K562 (cell line): Measurements from ENCODE around the gene PRKG1. TPM values are rescaled to one million over a fixed set of nuclear protein-coding genes. Genes with fewer than 3 reads are reported as not detected.

Experiments
- ETV6 ChIP-seq, 3 experiments: fragments of 150-350 bp in 1 of 3; sonication (generic) in 1 of 3; formaldehyde crosslinking in 1 of 3; IDR thresholded peaks; 2 replicates each; pipeline versions ENCODE4 v1.6.1 to v1.8.0; 2014 to 2022; ENCODE audit warnings: borderline replicate concordance in 2 of 3, low read depth in 2 of 3, antibody characterized with exemption in 1 of 3, low read length in 1 of 3, mild to moderate bottlenecking in 1 of 3, missing genetic modification reagents in 1 of 3
- HNRNPH1 ChIP-seq: fragments of 200-400 bp; formaldehyde crosslinking; optimal IDR thresholded peaks from 2 replicates; pipeline ENCODE3; 2017; ENCODE audit warnings: low read depth, mild to moderate bottlenecking, low read length, moderate library complexity
- POLR2B ChIP-seq: fragments of 450-650 bp; IDR thresholded peaks from 2 replicates; pipeline ENCODE4 v1.6.1; 2018; ENCODE audit warnings: low read depth; ENCODE audit not compliant: partially characterized antibody
- polyA plus RNA-seq, 8 experiments: library from polyadenylated mRNA; depleted of rRNA in 4 of 8; stranded (reverse) in 5 of 8; unstranded in 3 of 8; fragments of >200 nt; fragmentation: Nextera tagmentation in 2 of 8; fragmentation: Illumina TruSeq in 1 of 8; extraction: Ambion mirVana in 2 of 8; extraction: Trizol in 1 of 8; gene quantifications; 2 replicates each; pipeline versions ENCODE4 v1.2.1 to v1.2.3, GENCODE V29; 2011 to 2014; ENCODE audit warnings: inconsistent platforms in 1 of 8, missing spikeins in 1 of 8
- total RNA-seq, 7 experiments: library from RNA; depleted of rRNA in 6 of 7; stranded (reverse); fragments of >200 nt in 6 of 7; fragmentation: Illumina TruSeq in 2 of 7; extraction: Trizol in 2 of 7; gene quantifications; 2 replicates each; pipeline versions ENCODE4 v1.2.1 to v1.2.3, GENCODE V29; 2011 to 2021; ENCODE audit warnings: low replicate concordance in 1 of 7
- TF ChIP-seq, protein P1 (sequence below): sonication (generic); formaldehyde crosslinking; IDR thresholded peaks from 2 replicates; pipeline ENCODE4 v1.8.1; 2023; ENCODE audit warnings: mild to moderate bottlenecking, missing genetic modification reagents
- TF ChIP-seq, protein P2 (sequence below), 2 experiments: fragments of 450-650 bp; formaldehyde crosslinking in 1 of 2; IDR thresholded peaks; 2 replicates each; pipeline versions ENCODE4 v1.4.0 to v1.6.1; 2014 to 2020; ENCODE audit warnings: mild to moderate bottlenecking in 2 of 2, borderline replicate concordance in 1 of 2, low read depth in 1 of 2
- TF ChIP-seq, protein P3 (sequence below): fragments of 450-650 bp; formaldehyde crosslinking; IDR thresholded peaks from 2 replicates; pipeline ENCODE4 v1.4.0; 2020; ENCODE audit warnings: mild to moderate bottlenecking, moderate library complexity

PRKG1 gene
- total and polyA plus RNA-seq, 9 of the 15 experiments (the other 6 are each of a cell fraction or from before 2014, with no cell fraction given): 0.22 TPM; not detected in 8

DNA sequence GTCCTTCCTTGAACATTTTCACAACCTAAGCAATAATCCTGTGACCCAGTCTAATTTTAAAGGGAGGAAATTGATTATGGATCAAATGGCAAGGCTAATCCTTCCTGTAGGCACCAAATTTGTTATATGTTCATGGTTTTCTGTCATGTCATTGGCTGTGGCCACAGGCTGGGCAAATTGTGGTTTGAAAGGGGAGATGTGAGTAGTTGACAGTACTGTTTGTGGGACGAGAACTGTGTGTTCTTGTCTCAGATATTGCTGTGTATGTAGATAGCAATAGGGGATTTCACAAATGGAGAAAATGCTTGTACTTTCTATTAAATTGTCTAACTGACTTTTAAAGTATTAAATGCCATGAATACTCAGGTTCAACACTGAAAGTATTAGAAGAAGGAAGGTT lies 8.1 kb upstream of the PRKG1 start (continued):
- TF ChIP-seq, protein P1, sequence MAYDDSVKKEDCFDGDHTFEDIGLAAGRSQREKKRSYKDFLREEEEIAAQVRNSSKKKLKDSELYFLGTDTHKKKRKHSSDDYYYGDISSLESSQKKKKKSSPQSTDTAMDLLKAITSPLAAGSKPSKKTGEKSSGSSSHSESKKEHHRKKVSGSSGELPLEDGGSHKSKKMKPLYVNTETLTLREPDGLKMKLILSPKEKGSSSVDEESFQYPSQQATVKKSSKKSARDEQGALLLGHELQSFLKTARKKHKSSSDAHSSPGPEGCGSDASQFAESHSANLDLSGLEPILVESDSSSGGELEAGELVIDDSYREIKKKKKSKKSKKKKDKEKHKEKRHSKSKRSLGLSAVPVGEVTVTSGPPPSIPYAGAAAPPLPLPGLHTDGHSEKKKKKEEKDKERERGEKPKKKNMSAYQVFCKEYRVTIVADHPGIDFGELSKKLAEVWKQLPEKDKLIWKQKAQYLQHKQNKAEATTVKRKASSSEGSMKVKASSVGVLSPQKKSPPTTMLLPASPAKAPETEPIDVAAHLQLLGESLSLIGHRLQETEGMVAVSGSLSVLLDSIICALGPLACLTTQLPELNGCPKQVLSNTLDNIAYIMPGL: no peak
- TF ChIP-seq, protein P2, sequence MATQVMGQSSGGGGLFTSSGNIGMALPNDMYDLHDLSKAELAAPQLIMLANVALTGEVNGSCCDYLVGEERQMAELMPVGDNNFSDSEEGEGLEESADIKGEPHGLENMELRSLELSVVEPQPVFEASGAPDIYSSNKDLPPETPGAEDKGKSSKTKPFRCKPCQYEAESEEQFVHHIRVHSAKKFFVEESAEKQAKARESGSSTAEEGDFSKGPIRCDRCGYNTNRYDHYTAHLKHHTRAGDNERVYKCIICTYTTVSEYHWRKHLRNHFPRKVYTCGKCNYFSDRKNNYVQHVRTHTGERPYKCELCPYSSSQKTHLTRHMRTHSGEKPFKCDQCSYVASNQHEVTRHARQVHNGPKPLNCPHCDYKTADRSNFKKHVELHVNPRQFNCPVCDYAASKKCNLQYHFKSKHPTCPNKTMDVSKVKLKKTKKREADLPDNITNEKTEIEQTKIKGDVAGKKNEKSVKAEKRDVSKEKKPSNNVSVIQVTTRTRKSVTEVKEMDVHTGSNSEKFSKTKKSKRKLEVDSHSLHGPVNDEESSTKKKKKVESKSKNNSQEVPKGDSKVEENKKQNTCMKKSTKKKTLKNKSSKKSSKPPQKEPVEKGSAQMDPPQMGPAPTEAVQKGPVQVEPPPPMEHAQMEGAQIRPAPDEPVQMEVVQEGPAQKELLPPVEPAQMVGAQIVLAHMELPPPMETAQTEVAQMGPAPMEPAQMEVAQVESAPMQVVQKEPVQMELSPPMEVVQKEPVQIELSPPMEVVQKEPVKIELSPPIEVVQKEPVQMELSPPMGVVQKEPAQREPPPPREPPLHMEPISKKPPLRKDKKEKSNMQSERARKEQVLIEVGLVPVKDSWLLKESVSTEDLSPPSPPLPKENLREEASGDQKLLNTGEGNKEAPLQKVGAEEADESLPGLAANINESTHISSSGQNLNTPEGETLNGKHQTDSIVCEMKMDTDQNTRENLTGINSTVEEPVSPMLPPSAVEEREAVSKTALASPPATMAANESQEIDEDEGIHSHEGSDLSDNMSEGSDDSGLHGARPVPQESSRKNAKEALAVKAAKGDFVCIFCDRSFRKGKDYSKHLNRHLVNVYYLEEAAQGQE (IDR thresholded peaks at IDR 0.05; ENCODE audit: borderline replicate concordance): no peak
- TF ChIP-seq, protein P2 (CRISPR knock-in tag; IDR thresholded peaks at IDR 0.05; ENCODE audit: low read depth): no peak
- TF ChIP-seq POLR2B (no peak), ETV6 (IDR thresholded peaks at IDR 0.05; ENCODE audit: borderline replicate concordance in 1 of 2, low read depth in 2 of 2, low read length in 1 of 2) (no peak), ETV6 (CRISPR knock-in tag; IDR thresholded peaks at IDR 0.05; ENCODE audit: borderline replicate concordance) (no peak), HNRNPH1 (no peak)
- TF ChIP-seq, protein P3, sequence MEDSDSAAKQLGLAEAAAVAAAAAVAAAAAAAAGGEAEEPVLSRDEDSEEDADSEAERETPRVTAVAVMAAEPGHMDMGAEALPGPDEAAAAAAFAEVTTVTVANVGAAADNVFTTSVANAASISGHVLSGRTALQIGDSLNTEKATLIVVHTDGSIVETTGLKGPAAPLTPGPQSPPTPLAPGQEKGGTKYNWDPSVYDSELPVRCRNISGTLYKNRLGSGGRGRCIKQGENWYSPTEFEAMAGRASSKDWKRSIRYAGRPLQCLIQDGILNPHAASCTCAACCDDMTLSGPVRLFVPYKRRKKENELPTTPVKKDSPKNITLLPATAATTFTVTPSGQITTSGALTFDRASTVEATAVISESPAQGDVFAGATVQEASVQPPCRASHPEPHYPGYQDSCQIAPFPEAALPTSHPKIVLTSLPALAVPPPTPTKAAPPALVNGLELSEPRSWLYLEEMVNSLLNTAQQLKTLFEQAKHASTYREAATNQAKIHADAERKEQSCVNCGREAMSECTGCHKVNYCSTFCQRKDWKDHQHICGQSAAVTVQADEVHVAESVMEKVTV (CRISPR knock-in tag): no peak
